ENCODE results near the gene KLHL33. TPM values are rescaled to one million over a fixed set of nuclear protein-coding genes. Genes with fewer than 3 reads are reported as not detected.
A peak's percentile ranks its signal among the peaks of the same experiment; 100 is the strongest.

The KLHL33 gene
- total and polyA plus RNA-seq, 2 donors (not counting 3 experiments of a cell fraction or from before 2014, with no cell fraction given), result not detected

GRCh38 chr14:20470603-20470901, 34.6 kb upstream of the KLHL33 start:
- intact Hi-C loops (cut with micrococcal nuclease), result no loop called here
- H4K20me1 ChIP-seq (replicated peaks; ENCODE audit: control insufficient read depth, extremely low read depth, insufficient read depth, low read length), result no peaks in the 10 kb centered on the region
- H3K9me3 ChIP-seq (replicated peaks; ENCODE audit: control insufficient read depth, insufficient read depth, low read length), result no peaks in the 10 kb centered on the region
- TF ChIP-seq POLR2A (IDR thresholded peaks at IDR 0.05; ENCODE audit: low read depth, low read length), result no peak
- no peak for TF ChIP-seq POLR2AphosphoS5 (IDR thresholded peaks at IDR 0.05; ENCODE audit: insufficient read depth, low read depth, low read length)
- no peak for TF ChIP-seq GATA2 (IDR thresholded peaks at IDR 0.05; ENCODE audit: insufficient read depth, insufficient read length, low read depth, low read length)
- no peak for TF ChIP-seq MYC (IDR thresholded peaks at IDR 0.05; ENCODE audit: low read depth, low read length)
- TF ChIP-seq CTCF (IDR thresholded peaks at IDR 0.05; ENCODE audit: extremely low read depth in 1 of 2, insufficient read depth in 1 of 2, low read depth in 1 of 2, low read length in 2 of 2), result no peak
- TF ChIP-seq MAX (IDR thresholded peaks at IDR 0.05; ENCODE audit: insufficient read depth, insufficient read length), result no peak
- no peak for TF ChIP-seq JUN (IDR thresholded peaks at IDR 0.05; ENCODE audit: borderline replicate concordance, insufficient read depth, insufficient read length, low read depth)
- TF ChIP-seq EZH2 (IDR thresholded peaks at IDR 0.05; ENCODE audit: borderline replicate concordance, low read depth, low read length, severe bottlenecking), result no peak
- TF ChIP-seq FOS (IDR thresholded peaks at IDR 0.05; ENCODE audit: borderline replicate concordance, insufficient read depth, low read length), result no peak
- dilution Hi-C loops (cut with MboI; ENCODE audit: extremely low pct_ligation_motif_present, low sequenced_read_pairs), result loop anchor here (10.0 kb wide), 1 partner anchor 116 kb away; no protein-coding TSS in a partner anchor
- ChIA-PET CTCF (interaction anchor here (1.4 to 2.7 kb wide), 4 partner anchors 12 to 136 kb away, joined by 4 to 16 read pairs (median 4); no protein-coding TSS in a partner anchor), POLR2A (interaction anchor here (1.2 to 4.2 kb wide), 9 partner anchors 9 to 213 kb away, joined by 3 to 32 read pairs (median 9); partner anchors contain the start of genes APEX1, OSGEP, PARP2 and PIP4P1)
- H3K27ac ChIP-seq (ENCODE audit: insufficient read depth, low read depth, low read length), result peak overlapping the region; percentile 76
- no peak overlapping the region for H2AFZ ChIP-seq (ENCODE audit: low read depth, low read length)
- peak overlapping the region; percentile 60 to 94 (median 77) for H3K4me3 ChIP-seq (replicated peaks in 1 of 3; ENCODE audit: insufficient read depth in 1 of 3, low read depth in 1 of 3, low read length in 3 of 3)
- H3K36me3 ChIP-seq (ENCODE audit: control insufficient read depth in 2 of 2, extremely low read depth in 1 of 2, insufficient read depth in 2 of 2, low read length in 2 of 2), result peaks cover 16 to 17% of the 10 kb centered on the region in 2 experiments
- peak overlapping the region; percentile 94 for H3K4me2 ChIP-seq (ENCODE audit: insufficient read depth, low read length)
- peaks cover 59% of the 10 kb centered on the region for H3K79me2 ChIP-seq (ENCODE audit: control insufficient read depth, insufficient read depth, low read length)
- peaks cover 0 to 2% of the 10 kb centered on the region in 2 experiments for H3K27me3 ChIP-seq (ENCODE audit: control insufficient read depth in 2 of 2, insufficient read depth in 2 of 2, low read length in 2 of 2)
- no TSS peak for BruUV-seq (replicated peaks)
- peaks cover 24% of the 10 kb centered on the region for H3K4me1 ChIP-seq (ENCODE audit: control insufficient read depth, extremely low read depth, insufficient read depth, low read length)
- FAIRE-seq (peak; percentile 43), DNase-seq (ENCODE audit: low read depth, low spot score) (no peak)
- no peaks in the 10 kb centered on the region for H3K9me1 ChIP-seq (replicated peaks; ENCODE audit: control insufficient read depth, extremely low read depth, insufficient read depth, low read length)
- H3K9ac ChIP-seq (replicated peaks; ENCODE audit: extremely low read depth, insufficient read depth, low read length), result peak overlapping the region; percentile 83
